ENCODE data around the gene BPIFA1. TPM values are rescaled to one million over a fixed set of nuclear protein-coding genes. Genes with fewer than 3 reads are reported as not detected.

The BPIFA1 gene
- total and polyA plus RNA-seq, 2 experiments from 2014 or later, result not detected

GRCh38 chr20:33224399-33224798 lies 11.4 kb upstream of the BPIFA1 start (continued):
- TF ChIP-seq REST (IDR thresholded peaks at IDR 0.05; ENCODE audit: unreplicated experiment), result no peak
- TF ChIP-seq POLR2AphosphoS5 (IDR thresholded peaks at IDR 0.05; ENCODE audit: low read depth), result no peak
- TF ChIP-seq CREB1 (CRISPR knock-in tag; IDR thresholded peaks at IDR 0.05; ENCODE audit: low read depth), result no peak

GRCh38 chr20:33229843-33230242 lies 6.0 kb upstream of the BPIFA1 start:
- H3K27ac Mint-ChIP-seq, result no peak overlapping the region
- H3K79me2 ChIP-seq (replicated peaks; ENCODE audit: insufficient read depth), result no peaks in the 10 kb centered on the region
- H3K27me3 ChIP-seq (ENCODE audit: insufficient read depth), result no peaks in the 10 kb centered on the region
- H3K4me3 Mint-ChIP-seq, result no peak overlapping the region
- H3K27ac ChIP-seq (ENCODE audit: low read depth), result no peak overlapping the region
- no peaks in the 10 kb centered on the region for H3F3A ChIP-seq (replicated peaks; ENCODE audit: low read depth)
- no peaks in the 10 kb centered on the region for H3K9me2 ChIP-seq (ENCODE audit: insufficient read depth)
- no peak overlapping the region for H3K4me3 ChIP-seq
- TF ChIP-seq STAT1 (IDR thresholded peaks at IDR 0.05; ENCODE audit: unreplicated experiment) (no peak), JUNB (IDR thresholded peaks at IDR 0.05; ENCODE audit: unreplicated experiment) (no peak), EZH2phosphoT487 (IDR thresholded peaks at IDR 0.05; ENCODE audit: unreplicated experiment) (no peak), ZNF114 (CRISPR knock-in tag; IDR thresholded peaks at IDR 0.05) (no peak), CTCF (conservative IDR thresholded peaks at IDR 0.05; ENCODE audit: low read depth in 2 of 2) (no peak), ZNF331 (CRISPR knock-in tag; IDR thresholded peaks at IDR 0.05; ENCODE audit: low read depth) (no peak)
- no peak overlapping the region for H3K4me2 ChIP-seq
- H3K9me3 Mint-ChIP-seq, result no peaks in the 10 kb centered on the region
- H2AFZ ChIP-seq, result no peak overlapping the region
- no peaks in the 10 kb centered on the region for H3K36me3 ChIP-seq (ENCODE audit: insufficient read depth)
- no peaks in the 10 kb centered on the region for H4K20me1 ChIP-seq (replicated peaks; ENCODE audit: insufficient read depth)
- H3K27me3 Mint-ChIP-seq (ENCODE audit: insufficient read depth, low read depth, poor library complexity), result peaks cover 5% of the 10 kb centered on the region
- H3K36me3 Mint-ChIP-seq (ENCODE audit: low read depth), result no peaks in the 10 kb centered on the region
- no peak for ATAC-seq
- no peaks in the 10 kb centered on the region for H3K4me1 ChIP-seq (ENCODE audit: insufficient read depth)
- DNase-seq (ENCODE audit: low spot score), result no peak
- H3K4me1 Mint-ChIP-seq, result peaks cover 7% of the 10 kb centered on the region; the same call in 2 of the 3 replicates

- Mint-ChIP-seq H3K36me3 (ENCODE audit: low read depth) (no peaks in the 10 kb centered on the region), H3K27me3 (ENCODE audit: insufficient read depth, low read depth, poor library complexity) (no peaks in the 10 kb centered on the region), H3K27ac (no peak overlapping the region), H3K9me3 (no peaks in the 10 kb centered on the region), H3K4me3 (no peak overlapping the region), H3K4me1 (peaks cover 7% of the 10 kb centered on the region; the same call in 2 of the 3 replicates)
- H3K27ac ChIP-seq (ENCODE audit: low read depth), result no peak overlapping the region
- no peaks in the 10 kb centered on the region for H4K20me1 ChIP-seq (replicated peaks; ENCODE audit: insufficient read depth)
- H3K4me3 ChIP-seq, result no peak overlapping the region
- H3K9me2 ChIP-seq (ENCODE audit: insufficient read depth), result no peaks in the 10 kb centered on the region
- H3F3A ChIP-seq (replicated peaks; ENCODE audit: low read depth), result no peaks in the 10 kb centered on the region
- no peaks in the 10 kb centered on the region for H3K27me3 ChIP-seq (ENCODE audit: insufficient read depth)
- ATAC-seq, result no peak
- no peak overlapping the region for H2AFZ ChIP-seq
- no peak for DNase-seq (ENCODE audit: low spot score)
- H3K79me2 ChIP-seq (replicated peaks; ENCODE audit: insufficient read depth), result no peaks in the 10 kb centered on the region
- no peaks in the 10 kb centered on the region for H3K36me3 ChIP-seq (ENCODE audit: insufficient read depth)
- no peak overlapping the region for H3K4me2 ChIP-seq
- no peaks in the 10 kb centered on the region for H3K4me1 ChIP-seq (ENCODE audit: insufficient read depth)
- TF ChIP-seq POLR2AphosphoS5 (IDR thresholded peaks at IDR 0.05; ENCODE audit: low read depth) (no peak), ZNF462 (CRISPR knock-in tag; IDR thresholded peaks at IDR 0.05) (no peak), ZNF331 (CRISPR knock-in tag; IDR thresholded peaks at IDR 0.05; ENCODE audit: low read depth) (no peak)
Measured at GRCh38 chr20:33231237-33231636, 4.6 kb upstream of the BPIFA1 start.

Measured in GM23338 (cell line).